ENCODE results near the gene TCF7L1.

Gene TCF7L1

DNA sequence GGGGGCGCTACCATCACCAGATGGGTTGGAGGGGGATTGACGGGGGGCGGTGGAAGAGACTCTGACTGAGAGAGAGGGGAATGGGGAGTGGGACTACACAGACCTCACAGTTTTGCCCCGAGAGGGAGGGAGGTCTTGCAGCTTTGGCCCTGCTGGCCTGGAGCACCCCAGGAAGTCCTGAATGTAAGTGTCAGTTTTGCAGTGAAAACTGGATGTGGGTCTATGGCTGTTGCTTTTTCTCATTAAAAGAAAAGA is 2.4 kb downstream of the TCF7L1 start:
- DNase-seq (ENCODE audit: low spot score), result no peak
- TF ChIP-seq, protein P1, sequence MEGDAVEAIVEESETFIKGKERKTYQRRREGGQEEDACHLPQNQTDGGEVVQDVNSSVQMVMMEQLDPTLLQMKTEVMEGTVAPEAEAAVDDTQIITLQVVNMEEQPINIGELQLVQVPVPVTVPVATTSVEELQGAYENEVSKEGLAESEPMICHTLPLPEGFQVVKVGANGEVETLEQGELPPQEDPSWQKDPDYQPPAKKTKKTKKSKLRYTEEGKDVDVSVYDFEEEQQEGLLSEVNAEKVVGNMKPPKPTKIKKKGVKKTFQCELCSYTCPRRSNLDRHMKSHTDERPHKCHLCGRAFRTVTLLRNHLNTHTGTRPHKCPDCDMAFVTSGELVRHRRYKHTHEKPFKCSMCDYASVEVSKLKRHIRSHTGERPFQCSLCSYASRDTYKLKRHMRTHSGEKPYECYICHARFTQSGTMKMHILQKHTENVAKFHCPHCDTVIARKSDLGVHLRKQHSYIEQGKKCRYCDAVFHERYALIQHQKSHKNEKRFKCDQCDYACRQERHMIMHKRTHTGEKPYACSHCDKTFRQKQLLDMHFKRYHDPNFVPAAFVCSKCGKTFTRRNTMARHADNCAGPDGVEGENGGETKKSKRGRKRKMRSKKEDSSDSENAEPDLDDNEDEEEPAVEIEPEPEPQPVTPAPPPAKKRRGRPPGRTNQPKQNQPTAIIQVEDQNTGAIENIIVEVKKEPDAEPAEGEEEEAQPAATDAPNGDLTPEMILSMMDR (IDR thresholded peaks at IDR 0.05; ENCODE audit: extremely low read depth, insufficient read depth, missing control alignments), result no peak
- in situ Hi-C loops (cut with MboI; ENCODE audit: low pct_unique_long_range_greater_than_20kb, low sequenced_read_pairs, unreplicated experiment), result no loop called here

DNA sequence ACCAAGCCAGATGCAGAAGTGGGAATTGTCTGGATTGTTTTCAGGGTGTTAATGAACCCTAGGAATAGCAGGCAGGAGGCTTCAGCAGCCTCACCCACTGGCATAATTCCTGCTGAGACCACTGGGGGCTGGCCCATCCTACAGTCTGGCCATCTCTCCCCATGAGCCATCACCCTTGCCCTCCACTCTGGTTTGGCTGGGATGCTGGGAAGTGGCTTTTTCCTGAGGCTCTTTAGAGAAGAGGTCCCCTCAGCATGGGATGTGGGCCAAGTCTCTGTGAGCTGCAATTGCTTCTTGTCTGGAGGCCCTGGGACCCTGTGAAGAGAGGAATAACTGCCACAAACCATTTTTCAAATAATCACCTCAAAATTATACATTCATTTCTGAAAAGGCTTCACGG is 4.0 kb downstream of the TCF7L1 start:
- TF ChIP-seq, protein P1 (IDR thresholded peaks at IDR 0.05; ENCODE audit: extremely low read depth, insufficient read depth, missing control alignments), result no peak
- in situ Hi-C loops (cut with MboI; ENCODE audit: low pct_unique_long_range_greater_than_20kb, low sequenced_read_pairs, unreplicated experiment), result no loop called here

DNA sequence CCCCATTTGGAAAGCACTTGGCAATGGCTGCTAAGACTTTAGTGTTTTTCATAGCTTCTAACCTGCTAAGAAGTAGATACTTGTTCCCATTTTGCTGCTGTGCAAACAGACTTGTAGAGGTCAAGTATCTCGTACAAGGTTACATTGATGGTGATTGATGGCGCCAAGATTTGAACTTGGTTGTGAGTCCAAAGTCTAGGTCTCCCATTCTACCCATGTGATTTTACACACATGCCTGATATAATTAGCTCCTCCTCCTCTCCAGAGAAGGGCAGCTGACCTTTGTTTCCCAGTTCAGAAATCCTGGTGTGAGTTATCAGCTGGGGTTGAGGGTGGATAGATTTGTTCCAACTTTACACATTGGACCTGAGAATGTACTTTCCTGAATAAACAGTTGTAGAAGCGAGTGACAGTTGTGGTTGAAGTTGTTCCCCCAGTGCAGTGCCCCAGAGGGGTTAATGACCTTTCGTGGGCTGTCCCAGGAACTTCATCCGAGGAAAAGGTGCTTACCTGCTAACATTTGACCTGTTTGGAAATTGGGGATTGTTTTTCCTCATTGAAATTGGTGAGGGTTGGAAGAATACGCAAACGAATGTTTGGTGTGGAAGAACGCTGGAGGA is 10.4 kb downstream of the TCF7L1 start:
- no peak for DNase-seq (ENCODE audit: low spot score)
- in situ Hi-C loops (cut with MboI; ENCODE audit: low pct_unique_long_range_greater_than_20kb, low sequenced_read_pairs, unreplicated experiment), result no loop called here
- TF ChIP-seq, protein P1 (IDR thresholded peaks at IDR 0.05; ENCODE audit: extremely low read depth, insufficient read depth, missing control alignments), result no peak

More for the DNA sequence above, 4.0 kb downstream of the TCF7L1 start:
- no peak for DNase-seq (ENCODE audit: low spot score)

DNA sequence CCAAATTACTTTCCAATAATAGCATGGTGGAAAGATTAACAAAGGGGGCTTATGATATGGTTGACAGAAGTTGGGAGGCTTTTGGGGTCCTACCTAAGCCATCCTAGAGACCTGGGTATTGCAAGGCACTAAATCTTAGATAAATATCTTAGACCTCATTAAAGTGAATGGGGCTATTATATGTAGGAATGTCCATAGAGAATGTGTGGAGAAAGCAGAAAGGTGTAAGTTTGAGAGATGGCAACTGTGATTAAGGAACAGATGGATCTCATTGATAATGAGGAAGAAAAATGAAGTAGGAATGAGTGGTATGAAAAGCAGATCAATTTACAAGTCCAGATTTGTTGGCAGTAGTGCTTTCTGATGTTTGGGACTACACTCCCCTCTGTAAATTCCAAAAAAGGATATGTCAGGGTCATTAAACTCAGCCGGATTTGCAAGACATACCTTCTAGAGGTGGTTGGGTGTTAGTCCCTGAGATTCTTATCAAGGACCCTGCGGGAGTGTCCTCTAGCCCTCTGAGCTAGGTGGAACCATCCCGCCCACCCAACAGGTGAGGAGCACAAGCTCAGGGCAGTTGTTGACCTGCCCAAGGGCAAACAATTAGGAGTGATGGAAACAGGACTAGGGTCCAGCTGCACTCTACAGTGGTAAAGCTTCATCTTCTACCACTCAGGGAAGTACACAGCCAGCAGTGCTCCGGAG is 12.1 kb downstream of the TCF7L1 start:
- TF ChIP-seq, protein P1 (IDR thresholded peaks at IDR 0.05; ENCODE audit: extremely low read depth, insufficient read depth, missing control alignments), result no peak
- in situ Hi-C loops (cut with MboI; ENCODE audit: low pct_unique_long_range_greater_than_20kb, low sequenced_read_pairs, unreplicated experiment), result no loop called here
- no peak for DNase-seq (ENCODE audit: low spot score)

DNA sequence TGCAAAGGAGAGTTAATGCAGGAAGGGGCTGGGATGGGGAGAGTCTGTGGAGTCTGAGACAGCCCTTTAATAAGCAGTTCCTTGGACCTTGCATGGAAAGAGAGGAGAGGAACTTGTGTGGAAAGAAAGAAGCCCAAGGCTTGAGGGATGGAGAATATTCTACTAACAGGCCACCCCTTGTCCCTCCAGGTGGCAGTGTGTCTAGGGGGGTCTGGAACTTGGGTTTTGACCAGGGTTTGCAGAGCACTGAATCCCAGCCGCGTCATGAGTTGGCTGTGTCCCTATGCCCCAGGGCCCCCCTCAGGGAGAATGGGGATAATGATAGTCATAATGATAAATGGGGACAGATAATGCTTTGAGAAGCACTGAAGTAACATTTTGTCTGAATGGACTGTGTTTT is 15.0 kb downstream of the TCF7L1 start:
- DNase-seq (ENCODE audit: low spot score), result no peak
- in situ Hi-C loops (cut with MboI; ENCODE audit: low pct_unique_long_range_greater_than_20kb, low sequenced_read_pairs, unreplicated experiment), result no loop called here
- TF ChIP-seq, protein P1 (IDR thresholded peaks at IDR 0.05; ENCODE audit: extremely low read depth, insufficient read depth, missing control alignments), result no peak

DNA sequence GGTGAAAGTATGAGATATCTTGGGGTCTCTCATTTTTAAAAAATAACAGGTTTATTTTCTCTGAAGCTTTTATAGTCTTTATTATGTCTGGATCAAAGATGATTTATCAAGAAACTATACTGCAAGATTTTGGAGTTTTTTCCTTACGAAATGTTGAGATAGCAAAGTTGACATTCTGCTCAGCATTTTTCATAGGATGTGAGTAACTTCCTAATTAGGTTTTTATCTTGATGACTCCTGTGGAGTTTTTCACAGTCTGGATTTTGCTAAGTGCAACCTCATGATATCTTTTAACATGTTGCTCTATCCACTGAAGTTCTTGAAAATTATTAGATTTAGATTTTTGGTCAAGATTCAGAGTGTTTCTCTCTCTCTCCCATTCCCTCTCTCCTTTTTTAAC is 17.8 kb downstream of the TCF7L1 start:
- TF ChIP-seq, protein P1 (IDR thresholded peaks at IDR 0.05; ENCODE audit: extremely low read depth, insufficient read depth, missing control alignments), result no peak
- no peak for DNase-seq (ENCODE audit: low spot score)
- in situ Hi-C loops (cut with MboI; ENCODE audit: low pct_unique_long_range_greater_than_20kb, low sequenced_read_pairs, unreplicated experiment), result no loop called here
